Measurements from ENCODE around the gene GPHN. TPM values are rescaled to one million over a fixed set of nuclear protein-coding genes. Genes with fewer than 3 reads are reported as not detected.

Gene GPHN
- total and polyA plus RNA-seq, 10 of the 15 experiments (the other 5 are each of a cell fraction or from before 2014, with no cell fraction given): 22.3 to 48.8 (median 33.1) TPM

GRCh38 chr14:67133595-67134441 is 625.9 kb downstream of the GPHN start (continued):
- TF ChIP-seq RCOR1 (conservative IDR thresholded peaks at IDR 0.05; ENCODE audit: low read depth, low read length): no peak

- Histone ChIP-seq H3K36me3 (ENCODE audit: control insufficient read depth in 2 of 2, insufficient read depth in 2 of 2, low read length in 1 of 2) (no peaks in the 10 kb centered on the region; a peak in 1 of 4 replicates), H3K4me2 (ENCODE audit: control insufficient read depth, insufficient read depth) (no peak overlapping the region), H3K79me2 (ENCODE audit: control insufficient read depth, insufficient read depth, low read length) (no peaks in the 10 kb centered on the region), H3K27ac (ENCODE audit: control insufficient read depth, insufficient read depth) (no peak overlapping the region), H3K27me3 (replicated peaks in 1 of 2; ENCODE audit: control insufficient read depth in 2 of 2, insufficient read depth in 2 of 2, low read length in 1 of 2) (no peaks in the 10 kb centered on the region), H4K20me1 (ENCODE audit: control insufficient read depth, insufficient read depth) (no peaks in the 10 kb centered on the region), H3K9me3 (replicated peaks; ENCODE audit: control insufficient read depth, insufficient read depth, low read length) (no peaks in the 10 kb centered on the region), H3K4me1 (ENCODE audit: control insufficient read depth, insufficient read depth, low read length) (no peaks in the 10 kb centered on the region), H3K4me3 (no peak overlapping the region), H2AFZ (ENCODE audit: control insufficient read depth, low read depth, low read length) (no peak overlapping the region), H3K9ac (ENCODE audit: control insufficient read depth, insufficient read depth, low read length) (no peak overlapping the region)
- POLR2A ChIA-PET: no interaction called here
- BruUV-seq (replicated peaks): no TSS peak
- RAD21 ChIA-PET (ENCODE audit: unreplicated experiment): interaction anchor here (1.0 kb wide), 2 partner anchors 647 to 778 kb away, joined by 3 to 4 read pairs; no protein-coding TSS in a partner anchor
- in situ Hi-C loops (cut with MboI) (no loop called here), intact Hi-C loops (cut with micrococcal nuclease; ENCODE audit: unreplicated experiment) (loop anchor here (5.0 kb wide), 3 partner anchors 516 to 776 kb away; no protein-coding TSS in a partner anchor)
- DNase-seq (ENCODE audit: low read depth, low spot score): no peak
- ATAC-seq: peak; percentile 56; the same call in 2 of the 3 replicates
- SMC1A ChIA-PET (ENCODE audit: uncharacterized antibody, unreplicated experiment): interaction anchor here (0.7 to 1.0 kb wide), 4 partner anchors 12 to 264 kb away, joined by 3 to 5 read pairs (median 3); no protein-coding TSS in a partner anchor
- CTCF ChIA-PET: interaction anchor here (0.6 to 1.4 kb wide), 4 partner anchors 17 to 1226 kb away, joined by 3 to 4 read pairs (median 3); no protein-coding TSS in a partner anchor
- no peak for FAIRE-seq
- TF ChIP-seq ZBTB11 (CRISPR knock-in tag; IDR thresholded peaks at IDR 0.05) (no peak), ZNF274 (IDR thresholded peaks at IDR 0.05; ENCODE audit: insufficient read depth, insufficient read length) (no peak), RAD21 (IDR thresholded peaks at IDR 0.05; ENCODE audit: insufficient read depth, low read depth, low read length) (peak; percentile 56), ZBTB4 (CRISPR knock-in tag; IDR thresholded peaks at IDR 0.05) (no peak), RBBP5 (conservative IDR thresholded peaks at IDR 0.05) (no peak), HSF1 (IDR thresholded peaks at IDR 0.05; ENCODE audit: low read depth, low read length) (no peak), POLR2AphosphoS2 (IDR thresholded peaks at IDR 0.05; ENCODE audit: low read depth, low read length) (no peak), SUPT20H (IDR thresholded peaks at IDR 0.05; ENCODE audit: borderline replicate concordance, control insufficient read depth, low read depth, low read length) (no peak)
These were observed 629.9 kb downstream of the GPHN start for GRCh38 chr14:67137744-67138371.
